A549 (cell line): ENCODE measurements around the gene AQP10.

Experiments used
- POLR2A ChIP-seq: IDR thresholded peaks from 2 replicates; pipeline ENCODE4 v1.6.1; 2012; ENCODE audit warnings: mild to moderate bottlenecking, low read length
- TF ChIP-seq, protein P1 (sequence below): fragments of >200 bp; sonication (Bioruptor Twin); formaldehyde crosslinking; IDR thresholded peaks from 3 replicates; pipeline ENCODE4 v1.5.1; 2016
- TF ChIP-seq, protein P2 (sequence below): IDR thresholded peaks from 2 replicates; pipeline ENCODE4 v1.6.1; 2012

DNA sequence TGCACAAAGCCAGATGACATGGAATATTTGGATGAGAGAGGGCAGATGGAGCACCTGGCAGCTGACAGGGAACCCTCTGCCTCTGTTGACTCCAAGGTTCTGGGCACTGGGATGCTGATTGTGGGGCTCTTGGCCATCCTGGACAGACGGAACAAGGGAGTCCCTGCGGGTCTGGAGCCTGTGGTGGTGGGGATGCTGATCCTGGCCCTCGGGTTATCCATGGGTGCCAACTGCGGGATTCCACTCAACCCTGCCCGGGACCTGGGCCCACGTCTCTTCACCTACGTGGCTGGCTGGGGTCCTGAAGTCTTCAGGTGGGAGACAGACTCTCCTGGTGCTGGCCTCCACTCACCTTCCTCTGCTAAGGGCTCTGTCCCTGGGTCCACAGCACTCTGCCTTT is 2.6 kb downstream of the AQP10 start:
- no peak for TF ChIP-seq POLR2A
- TF ChIP-seq, protein P1, sequence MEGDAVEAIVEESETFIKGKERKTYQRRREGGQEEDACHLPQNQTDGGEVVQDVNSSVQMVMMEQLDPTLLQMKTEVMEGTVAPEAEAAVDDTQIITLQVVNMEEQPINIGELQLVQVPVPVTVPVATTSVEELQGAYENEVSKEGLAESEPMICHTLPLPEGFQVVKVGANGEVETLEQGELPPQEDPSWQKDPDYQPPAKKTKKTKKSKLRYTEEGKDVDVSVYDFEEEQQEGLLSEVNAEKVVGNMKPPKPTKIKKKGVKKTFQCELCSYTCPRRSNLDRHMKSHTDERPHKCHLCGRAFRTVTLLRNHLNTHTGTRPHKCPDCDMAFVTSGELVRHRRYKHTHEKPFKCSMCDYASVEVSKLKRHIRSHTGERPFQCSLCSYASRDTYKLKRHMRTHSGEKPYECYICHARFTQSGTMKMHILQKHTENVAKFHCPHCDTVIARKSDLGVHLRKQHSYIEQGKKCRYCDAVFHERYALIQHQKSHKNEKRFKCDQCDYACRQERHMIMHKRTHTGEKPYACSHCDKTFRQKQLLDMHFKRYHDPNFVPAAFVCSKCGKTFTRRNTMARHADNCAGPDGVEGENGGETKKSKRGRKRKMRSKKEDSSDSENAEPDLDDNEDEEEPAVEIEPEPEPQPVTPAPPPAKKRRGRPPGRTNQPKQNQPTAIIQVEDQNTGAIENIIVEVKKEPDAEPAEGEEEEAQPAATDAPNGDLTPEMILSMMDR: no peak
- TF ChIP-seq, protein P2, sequence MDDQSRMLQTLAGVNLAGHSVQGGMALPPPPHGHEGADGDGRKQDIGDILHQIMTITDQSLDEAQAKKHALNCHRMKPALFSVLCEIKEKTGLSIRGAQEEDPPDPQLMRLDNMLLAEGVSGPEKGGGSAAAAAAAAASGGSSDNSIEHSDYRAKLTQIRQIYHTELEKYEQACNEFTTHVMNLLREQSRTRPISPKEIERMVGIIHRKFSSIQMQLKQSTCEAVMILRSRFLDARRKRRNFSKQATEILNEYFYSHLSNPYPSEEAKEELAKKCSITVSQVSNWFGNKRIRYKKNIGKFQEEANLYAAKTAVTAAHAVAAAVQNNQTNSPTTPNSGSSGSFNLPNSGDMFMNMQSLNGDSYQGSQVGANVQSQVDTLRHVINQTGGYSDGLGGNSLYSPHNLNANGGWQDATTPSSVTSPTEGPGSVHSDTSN: no peak
